ENCODE data around the gene VPS13A.

DNA sequence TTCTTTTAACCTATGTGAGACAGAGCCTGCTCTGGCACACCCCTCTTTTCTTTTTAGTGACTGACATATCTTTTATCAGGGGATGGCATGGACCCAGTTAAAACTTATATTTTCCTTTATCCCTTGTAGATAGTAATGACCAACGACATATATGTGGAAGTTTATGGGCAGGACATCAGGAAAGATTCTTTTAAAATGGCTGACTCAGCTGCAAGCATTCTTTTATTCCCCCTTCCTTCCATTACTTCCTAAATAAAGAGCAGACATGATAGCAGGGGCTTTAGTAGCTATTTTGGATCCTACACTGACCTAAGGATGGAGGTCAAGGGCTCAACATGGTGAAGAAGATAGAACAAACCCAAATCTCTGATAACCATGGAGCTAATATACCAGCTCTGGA, 25.0 kb upstream of the VPS13A start:
- TF ChIP-seq, protein P1, sequence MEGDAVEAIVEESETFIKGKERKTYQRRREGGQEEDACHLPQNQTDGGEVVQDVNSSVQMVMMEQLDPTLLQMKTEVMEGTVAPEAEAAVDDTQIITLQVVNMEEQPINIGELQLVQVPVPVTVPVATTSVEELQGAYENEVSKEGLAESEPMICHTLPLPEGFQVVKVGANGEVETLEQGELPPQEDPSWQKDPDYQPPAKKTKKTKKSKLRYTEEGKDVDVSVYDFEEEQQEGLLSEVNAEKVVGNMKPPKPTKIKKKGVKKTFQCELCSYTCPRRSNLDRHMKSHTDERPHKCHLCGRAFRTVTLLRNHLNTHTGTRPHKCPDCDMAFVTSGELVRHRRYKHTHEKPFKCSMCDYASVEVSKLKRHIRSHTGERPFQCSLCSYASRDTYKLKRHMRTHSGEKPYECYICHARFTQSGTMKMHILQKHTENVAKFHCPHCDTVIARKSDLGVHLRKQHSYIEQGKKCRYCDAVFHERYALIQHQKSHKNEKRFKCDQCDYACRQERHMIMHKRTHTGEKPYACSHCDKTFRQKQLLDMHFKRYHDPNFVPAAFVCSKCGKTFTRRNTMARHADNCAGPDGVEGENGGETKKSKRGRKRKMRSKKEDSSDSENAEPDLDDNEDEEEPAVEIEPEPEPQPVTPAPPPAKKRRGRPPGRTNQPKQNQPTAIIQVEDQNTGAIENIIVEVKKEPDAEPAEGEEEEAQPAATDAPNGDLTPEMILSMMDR (IDR thresholded peaks at IDR 0.05; ENCODE audit: low read depth, low read length, missing input control) = no peak
- TF ChIP-seq EGR1 (IDR thresholded peaks at IDR 0.05; ENCODE audit: low read depth in 2 of 2) = no peak
- no peak for TF ChIP-seq RAD21 (IDR thresholded peaks at IDR 0.05)
- TF ChIP-seq SP1 (IDR thresholded peaks at IDR 0.05) = no peak
- TF ChIP-seq YY1 (IDR thresholded peaks at IDR 0.05) = no peak
- TF ChIP-seq, protein P2, sequence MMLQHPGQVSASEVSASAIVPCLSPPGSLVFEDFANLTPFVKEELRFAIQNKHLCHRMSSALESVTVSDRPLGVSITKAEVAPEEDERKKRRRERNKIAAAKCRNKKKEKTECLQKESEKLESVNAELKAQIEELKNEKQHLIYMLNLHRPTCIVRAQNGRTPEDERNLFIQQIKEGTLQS (IDR thresholded peaks at IDR 0.05) = no peak
- no peak for TF ChIP-seq TAF1 (conservative IDR thresholded peaks at IDR 0.05)
- no peak for TF ChIP-seq GABPA (IDR thresholded peaks at IDR 0.05 in 1 of 2, conservative IDR thresholded peaks at IDR 0.05 in 1 of 2)
- no peak for TF ChIP-seq REST (IDR thresholded peaks at IDR 0.05)
- TF ChIP-seq RXRA (IDR thresholded peaks at IDR 0.05) = no peak

Data from liver (tissue), 3 donors.